Ammon's horn (tissue), 1 donor: ENCODE measurements around the gene CDKN2AIP.

Experiments
- DNase-seq: peaks from one replicate; pipeline ENCODE4 v3.0.0-alpha.2; 2016; ENCODE audit warnings: low spot score

CDKN2AIP gene

GRCh38 chr4:183495184-183495583 is 50.7 kb downstream of the CDKN2AIP start:
- no peak for DNase-seq
